DND-41 (cell line): Measurements from ENCODE around the gene DRGX.

Source experiments
- ATAC-seq: fragments of 200-7000 bp; cut with Tn5 transposase; 3 replicates; pipeline ENCODE4 v1.9.1; 2021; ENCODE audit warnings: low read depth; ENCODE audit not compliant: insufficient read depth
- DNase-seq: peaks from one replicate; pipeline ENCODE4 v3.0.0-alpha.2; 2020
- H2AFZ ChIP-seq: 2 replicates; pipeline ENCODE4 v1.6.0; 2012; ENCODE audit warnings: low read depth, low read length
- H3K27ac ChIP-seq: 2 replicates; pipeline ENCODE4 v1.5.1; 2012; ENCODE audit warnings: low read length, inconsistent platforms
- H3K27me3 ChIP-seq: fragments of 200-600 bp; sonication (generic); 2 replicates; pipeline ENCODE4 v1.6.0; 2012; ENCODE audit warnings: low read length, mild to moderate bottlenecking, inconsistent platforms; ENCODE audit not compliant: insufficient read depth, poor library complexity
- H3K36me3 ChIP-seq: 2 replicates; pipeline ENCODE4 v1.5.1; 2012; ENCODE audit warnings: low read length, inconsistent platforms; ENCODE audit not compliant: insufficient read depth
- H3K4me1 ChIP-seq: 2 replicates; pipeline ENCODE4 v1.5.1; 2012; ENCODE audit warnings: mild to moderate bottlenecking, low read length; ENCODE audit not compliant: insufficient read depth
- H3K4me2 ChIP-seq: 2 replicates; pipeline ENCODE4 v1.6.0; 2012; ENCODE audit warnings: mild to moderate bottlenecking, moderate library complexity, low read length, inconsistent platforms; ENCODE audit not compliant: insufficient read depth
- H3K4me3 ChIP-seq, 2 experiments: fragments of 200-600 bp in 1 of 2; shearing (Covaris generic) in 1 of 2; 2 replicates each; pipeline ENCODE4 v1.5.1; 2012 to 2016; ENCODE audit warnings: inconsistent platforms in 2 of 2, low read length in 2 of 2, mild to moderate bottlenecking in 2 of 2, low read depth in 1 of 2, moderate library complexity in 1 of 2
- H3K79me2 ChIP-seq: 2 replicates; pipeline ENCODE4 v1.6.0; 2012; ENCODE audit warnings: low read length, inconsistent platforms; ENCODE audit not compliant: insufficient read depth
- H3K9ac ChIP-seq: 2 replicates; pipeline ENCODE4 v1.6.0; 2012; ENCODE audit warnings: low read depth, mild to moderate bottlenecking, inconsistent platforms, low read length, moderate library complexity
- H3K9me3 ChIP-seq: 2 replicates; pipeline ENCODE4 v1.5.1; 2012; ENCODE audit warnings: low read length, moderate library complexity, mild to moderate bottlenecking, inconsistent platforms; ENCODE audit not compliant: insufficient read depth, severe bottlenecking
- H4K20me1 ChIP-seq: 2 replicates; pipeline ENCODE4 v1.6.0; 2012; ENCODE audit warnings: low read length; ENCODE audit not compliant: insufficient read depth
- EZH2 ChIP-seq: IDR thresholded peaks from 3 replicates; pipeline ENCODE4 v1.6.1; 2012; ENCODE audit warnings: borderline replicate concordance, low read depth, mild to moderate bottlenecking, moderate library complexity, low read length, inconsistent platforms; ENCODE audit not compliant: severe bottlenecking
- TF ChIP-seq, protein P1 (sequence below): IDR thresholded peaks from 2 replicates; pipeline ENCODE4 v1.5.1; 2012; ENCODE audit warnings: borderline replicate concordance, low read length, moderate library complexity, mild to moderate bottlenecking; ENCODE audit not compliant: poor library complexity, severe bottlenecking; ENCODE audit errors: extremely low read depth

The DRGX gene

DNA sequence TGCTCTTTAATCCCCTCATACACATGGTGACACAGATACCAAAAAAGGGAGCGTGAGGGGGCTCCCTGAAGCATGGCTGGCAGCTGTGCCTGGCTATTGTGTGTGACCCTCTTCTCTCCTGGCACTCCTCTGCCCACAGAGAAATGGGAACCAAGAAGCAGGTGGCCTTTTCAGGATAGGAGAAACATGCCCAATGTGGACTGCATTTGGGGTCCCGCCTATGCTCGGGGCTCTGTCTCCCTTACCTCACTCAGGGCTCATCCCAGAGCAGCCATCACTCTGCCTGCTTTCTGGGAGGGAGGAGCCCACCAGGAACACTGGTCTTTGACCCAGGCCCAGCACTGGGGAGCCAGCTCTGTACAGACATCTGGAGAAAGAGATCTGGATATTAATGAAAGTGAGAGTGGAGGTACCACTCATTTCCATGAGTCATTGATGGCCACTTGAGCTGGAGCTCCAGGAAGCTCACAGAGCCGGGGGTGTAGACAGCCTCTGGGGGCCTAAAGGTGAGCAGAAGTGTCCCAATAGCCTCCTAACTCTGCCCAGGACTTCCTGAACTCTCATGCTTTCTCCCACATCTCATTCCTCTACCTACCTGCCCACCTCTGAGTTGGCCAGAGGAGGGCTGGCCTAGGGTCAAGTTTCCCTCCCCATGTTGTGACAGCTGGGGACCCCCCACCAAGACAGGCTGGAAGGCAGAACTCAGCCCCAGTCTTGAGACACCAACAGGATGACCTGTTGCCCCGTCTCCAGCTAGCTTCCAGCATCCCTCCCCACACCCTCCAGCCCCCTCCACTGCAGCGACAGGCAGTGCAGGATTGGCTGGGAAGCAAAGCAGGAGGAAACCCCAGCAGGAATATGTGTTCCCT, 42.6 kb downstream of the DRGX start:
- Histone ChIP-seq H3K79me2 (no peaks in the 10 kb centered on the region), H3K4me3 (no peak overlapping the region), H3K9me3 (peaks cover 5% of the 10 kb centered on the region), H4K20me1 (no peaks in the 10 kb centered on the region), H3K4me2 (no peak overlapping the region), H3K9ac (no peak overlapping the region), H3K4me1 (no peaks in the 10 kb centered on the region), H3K36me3 (no peaks in the 10 kb centered on the region), H3K27me3 (no peaks in the 10 kb centered on the region), H2AFZ (no peak overlapping the region), H3K27ac (no peak overlapping the region)
- TF ChIP-seq, protein P1, sequence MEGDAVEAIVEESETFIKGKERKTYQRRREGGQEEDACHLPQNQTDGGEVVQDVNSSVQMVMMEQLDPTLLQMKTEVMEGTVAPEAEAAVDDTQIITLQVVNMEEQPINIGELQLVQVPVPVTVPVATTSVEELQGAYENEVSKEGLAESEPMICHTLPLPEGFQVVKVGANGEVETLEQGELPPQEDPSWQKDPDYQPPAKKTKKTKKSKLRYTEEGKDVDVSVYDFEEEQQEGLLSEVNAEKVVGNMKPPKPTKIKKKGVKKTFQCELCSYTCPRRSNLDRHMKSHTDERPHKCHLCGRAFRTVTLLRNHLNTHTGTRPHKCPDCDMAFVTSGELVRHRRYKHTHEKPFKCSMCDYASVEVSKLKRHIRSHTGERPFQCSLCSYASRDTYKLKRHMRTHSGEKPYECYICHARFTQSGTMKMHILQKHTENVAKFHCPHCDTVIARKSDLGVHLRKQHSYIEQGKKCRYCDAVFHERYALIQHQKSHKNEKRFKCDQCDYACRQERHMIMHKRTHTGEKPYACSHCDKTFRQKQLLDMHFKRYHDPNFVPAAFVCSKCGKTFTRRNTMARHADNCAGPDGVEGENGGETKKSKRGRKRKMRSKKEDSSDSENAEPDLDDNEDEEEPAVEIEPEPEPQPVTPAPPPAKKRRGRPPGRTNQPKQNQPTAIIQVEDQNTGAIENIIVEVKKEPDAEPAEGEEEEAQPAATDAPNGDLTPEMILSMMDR: no peak
- TF ChIP-seq EZH2: no peak
- ATAC-seq (no peak), DNase-seq (no peak)

DNA sequence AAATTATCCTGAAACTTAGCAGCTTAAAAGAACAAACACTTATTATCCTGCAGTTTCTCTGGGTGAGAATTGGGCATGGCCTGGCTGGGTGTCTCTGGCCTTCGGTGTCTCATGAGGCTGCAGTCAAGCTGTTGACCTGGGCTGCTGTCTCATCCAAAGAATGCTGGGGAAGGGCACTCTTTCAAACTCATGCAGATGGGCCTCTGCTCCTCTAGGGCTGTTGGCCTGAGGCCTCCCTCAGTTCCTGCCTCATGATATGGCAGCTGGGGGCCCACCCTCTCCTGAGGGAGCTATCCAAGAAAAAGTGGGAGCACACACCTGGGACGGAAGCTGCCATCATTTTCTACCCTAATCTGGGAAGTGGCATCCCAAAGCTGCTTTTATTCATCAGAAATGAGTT, 43.6 kb downstream of the DRGX start:
- Histone ChIP-seq H3K36me3 (no peaks in the 10 kb centered on the region), H3K4me1 (no peaks in the 10 kb centered on the region), H3K27me3 (no peaks in the 10 kb centered on the region), H3K79me2 (no peaks in the 10 kb centered on the region), H3K9ac (no peak overlapping the region), H4K20me1 (no peaks in the 10 kb centered on the region), H2AFZ (no peak overlapping the region), H3K9me3 (peaks cover 5% of the 10 kb centered on the region), H3K4me3 (no peak overlapping the region), H3K27ac (no peak overlapping the region), H3K4me2 (no peak overlapping the region)
- TF ChIP-seq, protein P1: no peak
- TF ChIP-seq EZH2: no peak
- DNase-seq: no peak
- no peak for ATAC-seq

DNA sequence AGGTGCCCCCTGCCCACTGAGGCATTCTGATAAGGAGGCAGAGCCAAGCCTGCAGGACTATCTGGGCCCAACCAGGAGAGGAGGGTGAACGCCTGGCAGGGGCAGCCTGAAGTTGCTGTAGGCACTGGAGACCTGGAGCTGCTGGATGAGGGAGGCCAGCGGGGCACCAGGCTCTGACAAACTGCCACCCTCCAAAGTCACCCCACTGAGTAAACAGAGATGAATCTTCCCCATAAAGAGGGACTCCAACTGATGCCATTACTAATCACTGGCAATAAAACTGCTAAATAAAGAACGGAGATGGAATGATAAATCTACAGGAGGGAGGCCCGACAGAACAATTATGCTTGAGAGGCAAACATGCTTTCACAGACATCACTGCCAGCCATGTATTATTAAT, 44.2 kb downstream of the DRGX start:
- no peak overlapping the region for H3K27ac ChIP-seq
- no peaks in the 10 kb centered on the region for H3K36me3 ChIP-seq
- no peaks in the 10 kb centered on the region for H3K4me1 ChIP-seq
- no peaks in the 10 kb centered on the region for H4K20me1 ChIP-seq
- ATAC-seq (no peak), DNase-seq (no peak)
- no peaks in the 10 kb centered on the region for H3K79me2 ChIP-seq
- no peak overlapping the region for H2AFZ ChIP-seq
- no peak overlapping the region for H3K4me2 ChIP-seq
- no peak for TF ChIP-seq EZH2
- TF ChIP-seq, protein P1: no peak
- H3K9ac ChIP-seq: no peak overlapping the region
- peaks cover 5% of the 10 kb centered on the region for H3K9me3 ChIP-seq
- no peak overlapping the region for H3K4me3 ChIP-seq
- no peaks in the 10 kb centered on the region for H3K27me3 ChIP-seq
